Kidney epithelial cell (primary cell): ENCODE results near the gene DIP2C. TPM values are rescaled to one million over a fixed set of nuclear protein-coding genes. Genes with fewer than 3 reads are reported as not detected.

ENCODE experiments used
- DNase-seq: peaks from one replicate; pipeline ENCODE4 v3.0.0-alpha.2; 2010; ENCODE audit warnings: low read depth
- H3K27me3 ChIP-seq: 2 replicates; pipeline ENCODE4 v1.6.0; 2011; ENCODE audit warnings: low read length; ENCODE audit not compliant: control insufficient read depth, insufficient read depth
- H3K36me3 ChIP-seq: 2 replicates; pipeline ENCODE4 v1.5.1; 2011; ENCODE audit warnings: low read length; ENCODE audit not compliant: control insufficient read depth, insufficient read depth
- H3K4me3 ChIP-seq: 2 replicates; pipeline ENCODE4 v1.5.1; 2011; ENCODE audit warnings: low read depth, mild to moderate bottlenecking, control low read depth, low read length
- total RNA-seq: library from RNA; depleted of rRNA; stranded (reverse); fragments of >200 nt; gene quantifications from 2 replicates; pipeline ENCODE4 v1.2.3, GENCODE V29; 2015
- TF ChIP-seq, protein P1 (sequence below): IDR thresholded peaks from 2 replicates; pipeline ENCODE4 v1.5.1; 2011; ENCODE audit warnings: mild to moderate bottlenecking, moderate library complexity, low read length, control low read depth, inconsistent platforms; ENCODE audit not compliant: insufficient read depth, poor library complexity, severe bottlenecking

Gene DIP2C
- total RNA-seq, 1 donor from 2014 or later = 19.2 TPM

GRCh38 chr10:642186-642890, 47.1 kb downstream of the DIP2C start:
- DNase-seq = no peak
- Histone ChIP-seq H3K4me3 (no peak overlapping the region), H3K27me3 (no peaks in the 10 kb centered on the region), H3K36me3 (no peaks in the 10 kb centered on the region)
- TF ChIP-seq, protein P1, sequence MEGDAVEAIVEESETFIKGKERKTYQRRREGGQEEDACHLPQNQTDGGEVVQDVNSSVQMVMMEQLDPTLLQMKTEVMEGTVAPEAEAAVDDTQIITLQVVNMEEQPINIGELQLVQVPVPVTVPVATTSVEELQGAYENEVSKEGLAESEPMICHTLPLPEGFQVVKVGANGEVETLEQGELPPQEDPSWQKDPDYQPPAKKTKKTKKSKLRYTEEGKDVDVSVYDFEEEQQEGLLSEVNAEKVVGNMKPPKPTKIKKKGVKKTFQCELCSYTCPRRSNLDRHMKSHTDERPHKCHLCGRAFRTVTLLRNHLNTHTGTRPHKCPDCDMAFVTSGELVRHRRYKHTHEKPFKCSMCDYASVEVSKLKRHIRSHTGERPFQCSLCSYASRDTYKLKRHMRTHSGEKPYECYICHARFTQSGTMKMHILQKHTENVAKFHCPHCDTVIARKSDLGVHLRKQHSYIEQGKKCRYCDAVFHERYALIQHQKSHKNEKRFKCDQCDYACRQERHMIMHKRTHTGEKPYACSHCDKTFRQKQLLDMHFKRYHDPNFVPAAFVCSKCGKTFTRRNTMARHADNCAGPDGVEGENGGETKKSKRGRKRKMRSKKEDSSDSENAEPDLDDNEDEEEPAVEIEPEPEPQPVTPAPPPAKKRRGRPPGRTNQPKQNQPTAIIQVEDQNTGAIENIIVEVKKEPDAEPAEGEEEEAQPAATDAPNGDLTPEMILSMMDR = no peak

DNA sequence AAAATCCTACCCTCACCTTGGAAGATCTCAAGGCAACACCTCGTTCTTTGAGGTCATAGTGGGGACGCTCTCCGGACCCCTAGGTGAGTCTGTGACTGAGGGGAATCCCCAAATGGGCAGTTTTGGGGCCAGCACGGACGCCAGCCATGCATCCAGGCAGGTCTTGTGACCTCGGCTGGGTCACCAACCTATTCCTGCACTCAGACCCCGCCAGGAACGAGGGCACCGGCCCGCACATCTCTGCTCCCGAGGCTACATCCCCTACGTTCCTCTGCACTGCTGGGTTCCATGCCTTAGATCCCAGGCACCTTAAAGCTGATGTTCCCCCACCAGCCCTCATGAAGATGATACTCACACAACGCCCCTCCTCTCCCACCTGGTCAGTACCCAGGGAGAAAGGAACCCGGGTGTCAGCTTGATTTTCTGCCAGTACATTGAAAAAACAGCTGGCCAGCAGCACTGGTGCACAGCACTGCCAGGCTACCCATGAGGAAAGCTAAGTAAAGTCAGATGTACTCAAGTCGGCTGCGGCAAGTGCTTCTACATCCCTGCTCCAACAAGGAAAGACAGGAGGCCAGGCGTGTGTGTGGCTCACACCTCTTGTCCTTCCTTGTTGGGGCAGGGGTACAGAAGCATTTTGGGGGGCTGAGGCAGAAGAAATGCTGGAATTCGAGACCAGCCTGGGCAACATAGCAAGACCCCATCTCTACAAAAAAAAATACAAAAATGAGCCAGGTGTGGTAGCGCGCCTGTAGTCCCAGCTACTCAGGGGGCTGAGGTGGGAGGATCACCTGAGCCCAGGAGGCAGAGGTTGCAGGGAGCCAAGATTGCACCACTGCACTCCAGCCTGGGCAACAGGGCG, 48.1 kb downstream of the DIP2C start:
- Histone ChIP-seq H3K4me3 (no peak overlapping the region), H3K27me3 (no peaks in the 10 kb centered on the region), H3K36me3 (no peaks in the 10 kb centered on the region)
- no peak for DNase-seq
- TF ChIP-seq, protein P1 = no peak

GRCh38 chr10:640673-641045, 48.8 kb downstream of the DIP2C start:
- Histone ChIP-seq H3K27me3 (no peaks in the 10 kb centered on the region), H3K36me3 (no peaks in the 10 kb centered on the region), H3K4me3 (no peak overlapping the region)
- DNase-seq = no peak
- TF ChIP-seq, protein P1 = no peak

DNA sequence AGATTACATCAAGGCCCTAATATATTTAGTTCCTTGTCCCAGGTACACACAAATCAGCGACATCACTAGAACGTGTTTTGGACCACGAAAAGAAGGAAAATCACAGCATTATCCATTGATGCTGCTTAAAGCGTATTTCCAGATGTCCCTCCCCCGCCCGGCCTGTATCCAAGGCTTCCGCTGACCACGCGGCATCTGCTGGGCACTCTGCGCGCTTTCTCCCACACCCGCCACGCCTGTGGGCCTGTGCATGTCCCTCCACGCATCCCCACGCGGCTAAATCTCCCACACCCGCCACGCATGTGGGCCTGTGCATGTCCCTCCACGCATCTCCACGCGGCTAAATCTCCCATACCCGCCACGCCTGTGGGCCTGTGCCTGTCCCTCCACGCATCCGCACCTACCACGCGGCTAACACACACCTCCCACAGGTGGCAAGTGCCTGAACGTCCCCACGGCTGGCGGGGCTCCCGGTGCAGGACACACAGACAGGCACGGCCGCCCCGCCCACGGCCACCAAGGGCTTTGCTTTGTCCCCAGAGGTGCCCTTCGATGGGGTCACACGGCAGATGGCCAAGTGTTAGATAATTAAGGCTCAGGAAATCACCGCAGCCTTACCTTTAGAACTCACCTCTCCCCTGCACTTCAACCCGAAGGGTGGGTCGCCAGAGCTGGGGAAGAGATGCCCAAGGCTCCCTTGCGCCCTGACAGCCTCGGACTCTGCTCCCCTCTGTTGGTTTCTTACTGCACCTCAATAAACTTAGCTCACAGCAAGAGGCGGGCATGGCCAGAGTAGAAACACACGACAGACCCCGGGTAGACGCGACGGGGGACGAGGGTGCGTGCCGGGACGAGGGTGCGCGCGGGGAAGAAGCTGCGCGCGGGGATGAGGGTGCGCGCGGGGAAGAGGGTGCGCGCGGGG, 49.5 kb downstream of the DIP2C start:
- H3K36me3 ChIP-seq = no peaks in the 10 kb centered on the region
- DNase-seq = no peak

GRCh38 chr10:639001-639750, 50.3 kb downstream of the DIP2C start:
- Histone ChIP-seq H3K4me3 (no peak overlapping the region), H3K27me3 (no peaks in the 10 kb centered on the region), H3K36me3 (no peaks in the 10 kb centered on the region)
- DNase-seq = no peak
- TF ChIP-seq, protein P1 = no peak

More for the DNA sequence above, 49.5 kb downstream of the DIP2C start:
- no peak overlapping the region for H3K4me3 ChIP-seq
- TF ChIP-seq, protein P1 = no peak
- H3K27me3 ChIP-seq = no peaks in the 10 kb centered on the region
